HS-27A (cell line): Measurements from ENCODE around the gene TCEANC.

Source experiments
- DNase-seq: peaks from one replicate; pipeline ENCODE4 v3.0.0-alpha.2; 2012; ENCODE audit warnings: low read depth, missing footprints

Gene TCEANC

DNA sequence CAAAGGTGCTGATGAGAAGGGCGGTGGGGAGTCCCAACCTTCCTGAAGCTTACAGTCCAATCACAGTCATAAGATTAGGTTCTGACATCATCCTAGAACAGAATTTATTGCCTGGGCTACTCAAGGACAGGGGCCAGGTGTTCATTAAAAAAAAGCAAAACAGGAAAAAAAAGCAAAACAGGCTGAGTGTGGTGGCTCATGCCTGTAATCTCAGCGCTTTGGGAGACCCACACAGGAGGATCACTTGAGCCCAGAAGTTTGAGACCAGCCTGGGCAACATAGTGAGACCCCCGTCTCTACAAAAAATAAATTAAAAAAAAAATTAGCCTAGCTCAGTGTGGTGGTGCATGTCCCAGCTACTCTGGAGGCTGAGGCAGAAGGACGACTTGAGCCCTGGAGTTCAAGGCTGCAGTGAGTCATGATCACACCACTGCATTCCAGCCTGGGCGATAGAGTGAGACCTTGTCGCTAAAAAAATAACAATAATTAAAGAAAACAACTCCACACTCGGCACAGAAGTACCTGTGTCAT, 39.0 kb downstream of the TCEANC start:
- DNase-seq, result no peak

DNA sequence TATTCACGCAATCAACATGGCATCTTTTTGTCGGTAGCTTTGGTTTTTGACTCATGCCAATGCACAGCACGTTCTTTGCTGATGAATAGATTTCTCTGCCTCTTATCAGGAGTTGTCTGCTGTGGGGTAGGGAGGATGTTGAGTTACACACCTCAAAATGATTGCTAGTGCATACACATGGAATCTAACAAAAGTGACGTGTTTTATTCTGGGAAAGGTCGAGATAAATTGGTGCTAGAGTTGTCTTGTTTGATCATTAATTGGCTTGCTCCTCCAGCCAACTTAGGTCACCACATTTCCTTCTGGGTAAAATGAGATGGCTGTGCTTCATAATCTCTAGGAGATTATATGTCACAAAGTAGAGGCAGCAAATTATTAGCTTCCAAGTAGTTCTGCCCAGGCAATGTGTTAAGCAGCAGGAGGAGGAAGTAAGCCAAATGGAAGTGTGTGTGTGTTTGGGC, 39.9 kb downstream of the TCEANC start:
- no peak for DNase-seq

DNA sequence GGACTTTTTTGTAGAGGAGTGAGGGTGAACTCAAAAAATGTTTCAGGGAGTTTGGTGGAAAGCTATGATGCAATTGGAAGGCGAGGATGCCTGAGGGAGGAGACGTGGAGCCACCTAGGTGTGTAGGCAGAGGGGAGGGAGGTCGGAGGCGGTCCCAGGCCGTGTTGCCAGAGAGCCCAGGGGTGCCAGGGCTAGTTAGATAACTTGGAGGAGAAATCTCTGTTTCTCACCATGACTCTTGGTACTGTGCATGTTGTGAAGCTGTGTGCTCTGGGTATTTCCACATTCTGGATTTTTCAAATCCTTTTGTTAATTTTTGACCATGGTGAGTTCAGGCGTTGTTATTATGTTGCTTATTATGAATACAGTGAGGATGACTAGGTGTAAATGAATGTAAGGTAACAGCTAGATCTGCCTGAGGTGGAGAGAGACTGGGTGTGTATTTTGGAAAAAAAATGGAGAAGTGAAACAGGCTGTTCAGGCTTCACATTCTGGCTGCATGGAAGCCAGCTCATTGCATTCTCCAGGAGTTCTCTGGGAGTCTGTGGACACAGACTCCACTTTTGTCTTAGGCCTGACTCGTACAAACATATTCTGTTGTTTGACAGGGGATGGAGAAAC, 40.5 kb downstream of the TCEANC start:
- no peak for DNase-seq

- DNase-seq, result no peak
Observed at GRCh38 chrX:13694359-13694758, 41.4 kb downstream of the TCEANC start.

GRCh38 chrX:13694983-13695382, 42.0 kb downstream of the TCEANC start:
- DNase-seq, result no peak

- DNase-seq, result no peak
Observed at GRCh38 chrX:13695601-13696115, 42.7 kb downstream of the TCEANC start.

DNA sequence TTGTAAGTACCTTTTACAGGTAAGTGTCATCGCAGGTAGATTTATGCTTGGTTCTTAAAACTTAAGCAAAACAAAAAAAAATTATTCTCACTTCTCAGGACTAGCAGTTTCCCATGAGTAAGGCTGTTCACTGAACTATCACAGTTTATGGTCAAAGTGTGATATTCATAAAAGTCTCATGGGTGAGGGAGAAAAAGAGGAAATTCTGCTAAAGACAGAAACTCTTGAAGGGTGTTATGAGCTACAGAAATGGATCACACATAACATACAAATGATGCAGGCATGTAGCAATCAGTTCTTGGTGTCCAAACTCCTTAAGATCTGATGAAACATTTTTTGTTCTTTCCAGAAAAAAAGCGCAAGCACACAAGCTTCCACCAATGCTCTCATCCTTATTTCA, 44.5 kb downstream of the TCEANC start:
- DNase-seq, result no peak

GRCh38 chrX:13697976-13698375, 45.0 kb downstream of the TCEANC start:
- no peak for DNase-seq

GRCh38 chrX:13698432-13698831, 45.5 kb downstream of the TCEANC start:
- no peak for DNase-seq

- no peak for DNase-seq
Observed at GRCh38 chrX:13699183-13699826, 46.4 kb downstream of the TCEANC start.

- DNase-seq, result no peak
Observed at GRCh38 chrX:13700380-13700779, 47.4 kb downstream of the TCEANC start.

GRCh38 chrX:13702111-13702789, 49.3 kb downstream of the TCEANC start:
- no peak for DNase-seq

GRCh38 chrX:13703135-13703534, 50.2 kb downstream of the TCEANC start:
- DNase-seq, result no peak

DNA sequence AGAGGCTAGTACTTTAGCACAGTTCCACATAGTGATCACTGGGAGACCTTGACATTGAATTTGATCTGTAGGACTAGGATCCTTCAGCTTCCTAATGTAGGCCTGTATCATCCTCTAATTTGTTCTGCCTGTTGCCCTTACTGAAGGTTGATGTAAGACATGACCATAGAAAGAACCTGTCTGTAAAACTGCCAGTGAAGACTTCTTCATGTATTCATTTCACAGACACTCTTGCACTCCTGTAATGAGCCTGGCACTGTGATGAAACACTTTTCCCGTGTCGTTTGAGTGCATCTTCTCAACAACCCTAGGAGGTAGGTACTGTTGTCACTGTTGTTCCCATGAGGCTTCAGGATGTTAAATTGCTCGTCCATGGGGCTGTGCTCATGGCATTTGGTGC, 50.6 kb downstream of the TCEANC start:
- no peak for DNase-seq

- no peak for DNase-seq
Observed at GRCh38 chrX:13711141-13711540, 58.2 kb downstream of the TCEANC start.
